IPS-18a (cell line): ENCODE results near the gene CDHR3.

Experiments used
- H3K27ac ChIP-seq: one replicate; pipeline ENCODE4 v1.5.1; 2013; ENCODE audit warnings: low read length
- H3K27me3 ChIP-seq: one replicate; pipeline ENCODE4 v1.6.1; 2013; ENCODE audit warnings: mild to moderate bottlenecking, low read length; ENCODE audit not compliant: control insufficient read depth, insufficient read depth
- H3K36me3 ChIP-seq: one replicate; pipeline ENCODE4 v1.6.1; 2013; ENCODE audit warnings: low read depth, low read length; ENCODE audit not compliant: control insufficient read depth
- H3K4me1 ChIP-seq: one replicate; pipeline ENCODE4 v1.6.1; 2013; ENCODE audit warnings: low read depth, low read length; ENCODE audit not compliant: control insufficient read depth
- H3K4me3 ChIP-seq: one replicate; pipeline ENCODE4 v1.5.1; 2013; ENCODE audit warnings: low read length
- H3K9ac ChIP-seq: one replicate; pipeline ENCODE4 v1.6.1; 2013; ENCODE audit warnings: mild to moderate bottlenecking, low read length, moderate library complexity
- H3K9me3 ChIP-seq: one replicate; pipeline ENCODE4 v1.6.1; 2013; ENCODE audit warnings: low read depth, low read length; ENCODE audit not compliant: control insufficient read depth

The CDHR3 gene, protein sequence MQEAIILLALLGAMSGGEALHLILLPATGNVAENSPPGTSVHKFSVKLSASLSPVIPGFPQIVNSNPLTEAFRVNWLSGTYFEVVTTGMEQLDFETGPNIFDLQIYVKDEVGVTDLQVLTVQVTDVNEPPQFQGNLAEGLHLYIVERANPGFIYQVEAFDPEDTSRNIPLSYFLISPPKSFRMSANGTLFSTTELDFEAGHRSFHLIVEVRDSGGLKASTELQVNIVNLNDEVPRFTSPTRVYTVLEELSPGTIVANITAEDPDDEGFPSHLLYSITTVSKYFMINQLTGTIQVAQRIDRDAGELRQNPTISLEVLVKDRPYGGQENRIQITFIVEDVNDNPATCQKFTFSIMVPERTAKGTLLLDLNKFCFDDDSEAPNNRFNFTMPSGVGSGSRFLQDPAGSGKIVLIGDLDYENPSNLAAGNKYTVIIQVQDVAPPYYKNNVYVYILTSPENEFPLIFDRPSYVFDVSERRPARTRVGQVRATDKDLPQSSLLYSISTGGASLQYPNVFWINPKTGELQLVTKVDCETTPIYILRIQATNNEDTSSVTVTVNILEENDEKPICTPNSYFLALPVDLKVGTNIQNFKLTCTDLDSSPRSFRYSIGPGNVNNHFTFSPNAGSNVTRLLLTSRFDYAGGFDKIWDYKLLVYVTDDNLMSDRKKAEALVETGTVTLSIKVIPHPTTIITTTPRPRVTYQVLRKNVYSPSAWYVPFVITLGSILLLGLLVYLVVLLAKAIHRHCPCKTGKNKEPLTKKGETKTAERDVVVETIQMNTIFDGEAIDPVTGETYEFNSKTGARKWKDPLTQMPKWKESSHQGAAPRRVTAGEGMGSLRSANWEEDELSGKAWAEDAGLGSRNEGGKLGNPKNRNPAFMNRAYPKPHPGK

DNA sequence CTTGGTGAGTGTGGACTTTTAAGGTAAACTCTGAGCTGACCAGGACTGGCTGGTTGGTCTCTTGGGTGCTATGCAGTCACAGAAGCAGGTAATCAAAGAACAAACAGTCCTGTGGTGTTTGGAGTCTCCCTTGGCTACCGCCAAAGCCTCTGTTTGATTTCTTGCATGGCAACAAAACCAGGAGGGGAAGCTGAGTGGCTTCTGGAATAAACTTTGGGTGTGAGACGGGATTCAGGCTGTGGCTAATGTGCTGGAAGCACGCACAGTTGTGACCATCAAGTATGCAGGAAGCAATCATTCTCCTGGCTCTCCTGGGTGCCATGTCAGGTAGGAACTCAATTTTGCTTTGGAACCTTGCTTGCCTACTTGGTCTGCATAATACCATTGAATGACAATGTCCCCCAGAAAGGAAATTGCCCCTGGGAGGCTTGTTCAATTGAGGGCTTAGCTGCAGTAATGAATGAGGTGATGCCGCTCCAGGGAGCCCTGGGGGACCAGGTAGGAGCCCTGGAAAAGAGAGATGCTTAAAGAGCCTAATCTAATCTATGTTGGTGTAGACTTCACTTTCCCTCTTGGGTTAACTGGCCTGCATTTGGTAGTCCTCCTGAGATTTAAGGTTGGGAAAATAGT lies at the start of gene CDHR3:
Gene CDHR3, plus strand, starts transcription at position 227 of the 630 bp plus-strand sequence. Its CDS starts 55 bp downstream, at position 282.
- Histone ChIP-seq H3K4me3 (no peak within 1 kb of the TSS), H3K9ac (no peak within 1 kb of the TSS), H3K9me3 (no peaks in the 10 kb centered on the region), H3K36me3 (no peaks in the 10 kb centered on the region), H3K27me3 (no peaks in the 10 kb centered on the region), H3K27ac (peak within 1 kb of the TSS; percentile 16), H3K4me1 (peaks cover 17% of the 10 kb centered on the region)

GRCh38 chr7:105913947-105914346 lies 49.1 kb upstream of the CDHR3 start:
- peaks cover 7% of the 10 kb centered on the region for H3K9me3 ChIP-seq
- no peaks in the 10 kb centered on the region for H3K4me1 ChIP-seq
- H3K36me3 ChIP-seq: peaks cover 8% of the 10 kb centered on the region
- no peak overlapping the region for H3K27ac ChIP-seq
- H3K4me3 ChIP-seq: no peak overlapping the region
- no peaks in the 10 kb centered on the region for H3K27me3 ChIP-seq
- no peak overlapping the region for H3K9ac ChIP-seq

DNA sequence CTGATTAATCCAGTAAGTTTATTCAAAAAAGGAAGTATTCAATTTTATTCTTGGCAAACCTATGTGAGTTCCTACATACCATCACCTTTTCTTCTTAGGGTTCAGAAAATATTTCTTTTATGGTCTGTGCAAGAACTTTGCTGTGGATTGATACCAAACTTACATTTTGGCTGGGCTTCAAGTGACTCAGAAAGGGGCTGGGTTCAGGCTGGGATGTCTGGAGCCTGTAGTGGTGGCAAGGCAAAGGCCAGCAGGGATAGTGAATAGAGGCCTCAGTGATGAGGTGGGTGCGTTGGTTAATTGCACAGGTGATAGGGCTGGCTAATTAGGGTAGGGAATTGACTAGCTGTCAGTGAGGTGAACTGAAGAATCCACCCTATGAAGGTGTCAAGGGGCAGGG lies 46.5 kb upstream of the CDHR3 start:
- H3K4me1 ChIP-seq: no peaks in the 10 kb centered on the region
- no peak overlapping the region for H3K9ac ChIP-seq
- no peaks in the 10 kb centered on the region for H3K27me3 ChIP-seq
- no peaks in the 10 kb centered on the region for H3K9me3 ChIP-seq
- no peaks in the 10 kb centered on the region for H3K36me3 ChIP-seq
- H3K27ac ChIP-seq: no peak overlapping the region
- no peak overlapping the region for H3K4me3 ChIP-seq

GRCh38 chr7:105917659-105918058 lies 45.4 kb upstream of the CDHR3 start:
- H3K4me1 ChIP-seq: no peaks in the 10 kb centered on the region
- H3K27ac ChIP-seq: no peak overlapping the region
- H3K9ac ChIP-seq: no peak overlapping the region
- H3K9me3 ChIP-seq: no peaks in the 10 kb centered on the region
- no peaks in the 10 kb centered on the region for H3K36me3 ChIP-seq
- no peaks in the 10 kb centered on the region for H3K27me3 ChIP-seq
- H3K4me3 ChIP-seq: no peak overlapping the region

- Histone ChIP-seq H3K4me1 (no peaks in the 10 kb centered on the region), H3K9ac (no peak overlapping the region), H3K27me3 (no peaks in the 10 kb centered on the region), H3K4me3 (no peak overlapping the region), H3K9me3 (peaks cover 3% of the 10 kb centered on the region), H3K36me3 (no peaks in the 10 kb centered on the region), H3K27ac (no peak overlapping the region)
Measured at GRCh38 chr7:105920766-105921165, 42.3 kb upstream of the CDHR3 start.

DNA sequence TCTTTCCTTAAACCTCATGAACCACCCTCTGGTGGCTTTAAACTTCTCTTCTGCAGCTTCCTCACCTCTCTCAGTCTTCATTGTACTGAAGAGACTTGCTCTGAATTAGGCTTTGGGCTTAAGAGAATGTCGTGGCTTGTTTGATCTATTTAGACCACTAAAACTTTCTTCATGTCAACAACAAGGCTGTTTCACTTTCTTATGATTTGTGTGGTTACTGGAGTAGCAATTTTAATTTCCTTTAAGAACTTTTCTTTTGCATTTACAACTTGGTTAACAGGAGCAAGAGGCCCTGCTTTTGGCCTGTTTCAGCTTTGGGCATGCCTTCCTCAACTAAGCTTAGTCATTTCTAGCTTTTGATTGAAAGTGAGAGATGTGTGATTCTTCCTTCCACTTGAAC lies 38.1 kb upstream of the CDHR3 start:
- peaks cover 3% of the 10 kb centered on the region for H3K9me3 ChIP-seq
- H3K9ac ChIP-seq: no peak overlapping the region
- H3K4me1 ChIP-seq: no peaks in the 10 kb centered on the region
- H3K4me3 ChIP-seq: no peak overlapping the region
- H3K27ac ChIP-seq: no peak overlapping the region
- no peaks in the 10 kb centered on the region for H3K27me3 ChIP-seq
- H3K36me3 ChIP-seq: no peaks in the 10 kb centered on the region

DNA sequence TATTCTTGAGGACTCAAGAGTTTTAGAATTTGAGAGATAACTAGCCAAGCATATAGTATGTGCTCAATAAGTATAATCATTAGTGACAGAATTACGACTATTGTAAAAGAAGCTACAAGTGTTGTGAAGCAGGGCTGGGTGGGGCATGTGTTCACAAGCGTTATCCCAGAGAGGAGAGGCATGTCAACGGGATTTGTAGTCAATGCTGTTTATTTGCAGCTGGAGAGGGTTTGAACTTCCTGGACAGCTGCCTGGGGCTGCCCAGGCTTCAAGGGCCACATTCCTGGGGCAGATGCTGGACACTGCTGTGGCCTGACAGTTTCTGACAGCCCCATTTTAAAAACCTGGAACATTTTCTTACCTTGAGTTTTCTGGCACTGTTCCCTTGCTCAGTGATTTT lies 36.9 kb upstream of the CDHR3 start:
- H3K27me3 ChIP-seq: no peaks in the 10 kb centered on the region
- H3K9me3 ChIP-seq: peaks cover 3% of the 10 kb centered on the region
- no peak overlapping the region for H3K27ac ChIP-seq
- no peaks in the 10 kb centered on the region for H3K36me3 ChIP-seq
- H3K4me3 ChIP-seq: no peak overlapping the region
- H3K4me1 ChIP-seq: no peaks in the 10 kb centered on the region
- H3K9ac ChIP-seq: no peak overlapping the region

- H3K4me1 ChIP-seq: no peaks in the 10 kb centered on the region
- no peaks in the 10 kb centered on the region for H3K36me3 ChIP-seq
- H3K4me3 ChIP-seq: no peak overlapping the region
- no peak overlapping the region for H3K27ac ChIP-seq
- H3K9ac ChIP-seq: no peak overlapping the region
- no peaks in the 10 kb centered on the region for H3K9me3 ChIP-seq
- no peaks in the 10 kb centered on the region for H3K27me3 ChIP-seq
Measured at GRCh38 chr7:105931179-105931578, 31.9 kb upstream of the CDHR3 start.

- Histone ChIP-seq H3K4me1 (no peaks in the 10 kb centered on the region), H3K9me3 (no peaks in the 10 kb centered on the region), H3K4me3 (no peak overlapping the region), H3K36me3 (no peaks in the 10 kb centered on the region), H3K27ac (no peak overlapping the region), H3K9ac (no peak overlapping the region), H3K27me3 (no peaks in the 10 kb centered on the region)
Measured at GRCh38 chr7:105932835-105933477, 30.1 kb upstream of the CDHR3 start.

GRCh38 chr7:105934572-105935185 lies 28.4 kb upstream of the CDHR3 start:
- Histone ChIP-seq H3K36me3 (no peaks in the 10 kb centered on the region), H3K9ac (no peak overlapping the region), H3K27me3 (no peaks in the 10 kb centered on the region), H3K4me1 (no peaks in the 10 kb centered on the region), H3K27ac (no peak overlapping the region), H3K4me3 (no peak overlapping the region), H3K9me3 (no peaks in the 10 kb centered on the region)

DNA sequence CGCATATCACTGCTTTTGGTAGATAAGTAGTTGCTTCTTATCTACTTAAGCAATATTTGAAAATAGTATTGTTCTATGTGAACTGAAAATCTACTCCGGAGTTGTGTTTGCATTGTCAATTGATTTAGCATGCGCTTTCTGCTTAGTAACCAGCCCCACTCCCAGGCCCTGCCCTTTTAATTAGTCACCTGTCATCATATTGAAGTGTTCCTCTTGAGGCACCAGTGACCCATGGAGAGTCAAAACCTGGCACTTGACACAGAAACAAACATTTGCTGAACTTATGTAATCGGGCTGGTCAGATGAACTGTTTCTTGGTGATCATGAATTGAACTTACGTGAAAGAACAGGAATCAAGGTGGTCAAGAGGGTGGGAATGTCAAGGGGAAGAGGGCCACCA lies 27.8 kb upstream of the CDHR3 start:
- no peaks in the 10 kb centered on the region for H3K9me3 ChIP-seq
- no peak overlapping the region for H3K27ac ChIP-seq
- H3K36me3 ChIP-seq: no peaks in the 10 kb centered on the region
- H3K4me3 ChIP-seq: no peak overlapping the region
- no peaks in the 10 kb centered on the region for H3K27me3 ChIP-seq
- no peak overlapping the region for H3K9ac ChIP-seq
- no peaks in the 10 kb centered on the region for H3K4me1 ChIP-seq
